HG03196 (cell line): Measurements from ENCODE around the gene TPK1.
"Not testable (repeated sequence)": the region's sequence is repeated elsewhere in the genome, so short reads cannot be mapped to it uniquely, and the experiment has no call there.

Experiments used
- ATAC-seq: cut with Tn5 transposase; IDR thresholded peaks from one replicate; pipeline ENCODE4 v1.9.1; 2021; ENCODE audit not compliant: unreplicated experiment

TPK1 gene

GRCh38 chr7:144484445-144484844, 351.4 kb downstream of the TPK1 start:
- no peak for ATAC-seq

GRCh38 chr7:144483189-144483588, 352.7 kb downstream of the TPK1 start:
- ATAC-seq: no peak

- ATAC-seq: no peak
Measured at GRCh38 chr7:144481833-144482232, 354.0 kb downstream of the TPK1 start.

- ATAC-seq: no peak
Measured at GRCh38 chr7:144477348-144477747, 358.5 kb downstream of the TPK1 start.

GRCh38 chr7:144474800-144475615, 360.8 kb downstream of the TPK1 start:
- ATAC-seq: no peak

GRCh38 chr7:144474363-144474762, 361.5 kb downstream of the TPK1 start:
- ATAC-seq: no peak

GRCh38 chr7:144473908-144474307, 361.9 kb downstream of the TPK1 start:
- no peak for ATAC-seq

- ATAC-seq: no peak
Measured at GRCh38 chr7:144470078-144470477, 365.8 kb downstream of the TPK1 start.

- ATAC-seq: no peak
Measured at GRCh38 chr7:144468990-144469732, 366.7 kb downstream of the TPK1 start.

- no peak for ATAC-seq
Measured at GRCh38 chr7:144459635-144460034, 376.2 kb downstream of the TPK1 start.

GRCh38 chr7:144455040-144455404, 380.8 kb downstream of the TPK1 start:
- no peak for ATAC-seq

- no peak for ATAC-seq
Measured at GRCh38 chr7:144454256-144455039, 381.4 kb downstream of the TPK1 start.

GRCh38 chr7:144452064-144452463, 383.8 kb downstream of the TPK1 start:
- ATAC-seq: peak; percentile 70

GRCh38 chr7:144445590-144445989, 390.3 kb downstream of the TPK1 start:
- ATAC-seq: no peak

GRCh38 chr7:144439717-144440205, 396.1 kb downstream of the TPK1 start:
- ATAC-seq: no peak

- no peak for ATAC-seq
Measured at GRCh38 chr7:144438759-144439158, 397.1 kb downstream of the TPK1 start.

GRCh38 chr7:144437370-144438191, 398.3 kb downstream of the TPK1 start:
- peak; percentile 57 for ATAC-seq

GRCh38 chr7:144436500-144436899, 399.4 kb downstream of the TPK1 start:
- ATAC-seq: no peak

- ATAC-seq: no peak
Measured at GRCh38 chr7:144428431-144428830, 407.4 kb downstream of the TPK1 start.

GRCh38 chr7:144427539-144427938, 408.3 kb downstream of the TPK1 start:
- ATAC-seq: not testable (repeated sequence)
